NCI-H1092 (cell line): Measurements from ENCODE around the gene GOSR1.
"Not testable (repeated sequence)": the region's sequence is repeated elsewhere in the genome, so short reads cannot be mapped to it uniquely, and the experiment has no call there.

ENCODE experiments used
- DNase-seq: peaks from one replicate; lab custom pipeline; 2025; lab: John Stamatoyannopoulos, UW

GOSR1 gene

DNA sequence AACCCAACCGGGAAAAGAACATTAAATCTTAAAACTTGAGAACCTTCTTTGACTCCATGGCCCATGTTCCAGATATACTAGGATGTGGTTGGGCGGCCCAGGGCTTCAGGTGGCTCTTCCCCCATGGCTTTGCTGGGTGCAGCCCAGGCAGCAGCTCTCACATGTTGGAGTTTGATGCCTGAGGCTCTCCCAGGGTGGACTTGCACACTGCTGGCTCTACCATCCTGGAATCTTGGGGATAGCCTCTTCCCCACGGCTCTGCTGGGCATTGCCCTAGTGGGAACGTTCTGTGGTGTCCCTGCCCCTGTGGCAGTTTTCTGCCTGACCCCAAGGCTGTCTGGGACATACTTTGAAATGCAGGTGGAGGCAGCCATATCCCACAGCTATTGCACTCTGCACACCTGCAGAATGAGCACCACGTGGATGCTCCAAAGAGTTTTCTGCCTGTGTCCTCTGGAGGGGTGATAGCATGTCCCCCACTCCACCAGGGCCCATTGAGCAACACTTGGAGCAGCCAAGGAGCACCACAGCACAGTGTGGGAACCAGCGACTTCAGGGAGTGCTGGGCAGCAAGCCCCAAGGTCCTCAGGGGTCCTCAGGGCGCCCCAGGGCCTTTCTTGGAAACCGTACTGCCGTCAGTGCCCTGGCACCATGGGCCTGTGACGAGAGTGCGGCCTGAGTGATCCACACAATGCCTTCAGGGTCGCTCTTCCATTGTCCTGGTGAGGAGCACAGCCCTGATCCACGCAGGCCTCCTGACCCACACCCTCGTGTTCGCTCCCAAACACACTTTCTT is 70.8 kb downstream of the GOSR1 start:
- DNase-seq, result no peak

DNA sequence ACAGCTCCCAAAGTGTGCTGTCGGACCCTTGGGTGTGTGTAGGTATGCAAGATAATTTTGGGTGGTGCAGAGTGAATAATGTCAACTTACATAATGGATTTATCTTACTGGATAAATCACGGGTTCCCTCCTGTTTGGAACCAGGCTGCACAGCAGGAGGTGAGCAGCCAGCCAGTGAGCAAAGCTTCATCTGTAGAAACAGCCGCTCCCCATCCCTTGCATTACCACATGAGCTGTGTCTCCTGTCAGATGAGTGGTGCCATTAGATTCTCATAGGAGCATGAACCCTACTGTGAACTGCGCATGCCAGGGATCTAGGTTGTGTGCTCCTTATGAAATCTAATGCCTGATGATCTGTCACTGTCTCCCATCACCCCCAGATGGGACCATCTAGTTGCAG is 72.0 kb downstream of the GOSR1 start:
- not testable (repeated sequence) for DNase-seq

DNA sequence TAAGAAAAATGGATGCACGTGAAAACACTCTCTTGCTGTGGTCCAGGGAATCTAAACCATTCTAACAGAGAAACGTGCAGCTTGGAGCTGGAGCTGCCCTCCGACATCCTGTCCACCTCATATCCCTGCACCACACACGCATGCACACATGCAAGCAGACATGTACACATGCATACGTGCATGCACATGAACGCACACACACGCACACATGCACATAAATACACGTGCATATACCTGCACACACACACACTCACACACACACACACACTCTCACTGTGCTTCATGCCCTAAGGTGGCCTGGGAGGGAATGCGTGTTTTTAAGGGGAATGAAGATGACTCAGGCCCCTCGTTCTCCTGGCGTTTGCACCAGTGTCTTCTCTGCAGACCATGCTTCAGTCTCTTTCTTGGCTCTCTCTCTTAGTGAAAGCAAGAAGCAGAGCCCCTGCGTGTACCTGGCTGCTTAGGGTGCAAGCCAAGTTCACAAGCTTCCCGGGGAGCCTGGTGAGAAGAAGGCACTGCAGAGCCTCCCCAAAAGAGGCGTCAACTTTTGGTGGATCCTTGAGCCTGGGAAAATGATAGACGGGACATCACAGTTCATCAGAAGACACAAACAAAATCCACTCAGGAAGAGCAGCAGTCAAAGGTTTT is 72.8 kb downstream of the GOSR1 start:
- DNase-seq, result no peak

DNA sequence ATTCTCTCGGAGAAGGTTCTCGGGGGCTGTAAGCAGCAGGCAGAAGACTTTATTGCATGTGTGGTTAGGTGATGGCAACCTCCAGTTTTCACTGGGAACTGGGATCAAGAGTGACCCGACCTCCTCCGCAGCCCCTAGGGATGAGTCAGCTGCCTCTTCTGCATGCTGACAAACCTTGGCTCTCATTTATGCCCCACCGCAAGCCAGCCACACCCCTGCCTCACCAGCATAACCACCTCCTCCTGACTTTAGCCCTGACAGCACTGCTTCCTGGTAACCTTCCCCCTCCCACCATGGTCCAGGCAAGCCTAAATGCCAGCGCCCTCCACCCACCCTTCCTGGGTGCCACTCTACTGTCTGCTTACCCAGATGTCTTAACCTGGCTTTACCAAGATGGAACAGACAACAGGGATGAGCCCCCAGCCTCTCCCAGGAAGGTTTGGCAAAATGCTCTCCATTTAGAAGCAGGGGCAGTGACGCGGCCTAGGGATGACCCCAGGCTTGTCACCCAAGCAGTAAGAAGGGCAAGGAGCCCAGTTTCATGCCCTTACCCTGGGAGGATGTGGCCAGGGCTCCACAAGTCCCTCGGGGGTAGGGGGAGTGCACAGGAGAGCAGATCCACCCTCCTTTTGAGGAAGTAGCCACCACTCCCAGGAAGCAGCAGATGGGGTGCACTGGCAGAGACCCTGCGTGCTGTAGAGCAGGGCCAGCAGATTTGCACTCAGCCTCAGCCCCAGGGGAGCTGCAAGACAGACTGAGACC is 73.5 kb downstream of the GOSR1 start:
- no peak for DNase-seq

DNA sequence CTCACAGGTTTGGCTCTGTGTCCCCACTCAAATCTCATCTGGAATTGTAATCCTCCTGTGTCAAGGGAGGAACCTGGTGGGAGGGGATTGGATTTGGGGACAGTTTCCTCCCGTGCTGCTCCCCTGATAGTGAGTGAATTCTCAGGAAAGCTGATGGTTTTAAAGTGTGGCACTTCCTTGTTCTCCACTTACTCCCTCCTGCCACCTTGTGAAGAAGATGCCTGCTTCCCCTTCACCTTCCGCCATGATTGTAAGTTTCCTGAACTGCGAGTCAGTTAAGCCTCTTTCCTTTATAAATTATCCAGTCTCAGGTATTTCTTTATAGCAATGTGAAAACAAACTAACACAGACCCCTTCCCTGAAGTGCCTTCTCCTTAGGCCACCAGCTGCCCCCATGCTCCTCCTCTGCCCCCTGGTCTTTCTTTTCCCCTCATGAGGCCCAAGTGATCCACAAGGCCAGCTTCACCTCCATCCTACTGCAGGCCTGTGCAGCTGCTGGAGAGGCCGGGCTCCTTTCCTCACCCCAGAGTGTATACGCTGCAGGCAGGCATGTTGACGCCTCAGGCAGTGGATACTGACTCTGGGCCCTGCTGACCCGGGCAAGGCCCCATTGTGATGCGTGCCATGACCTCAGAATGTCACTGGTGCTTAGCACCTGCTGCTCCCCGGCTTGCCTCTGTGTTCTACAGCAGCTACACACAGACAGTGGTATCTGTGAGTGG is 74.2 kb downstream of the GOSR1 start:
- DNase-seq, result not testable (repeated sequence)

DNA sequence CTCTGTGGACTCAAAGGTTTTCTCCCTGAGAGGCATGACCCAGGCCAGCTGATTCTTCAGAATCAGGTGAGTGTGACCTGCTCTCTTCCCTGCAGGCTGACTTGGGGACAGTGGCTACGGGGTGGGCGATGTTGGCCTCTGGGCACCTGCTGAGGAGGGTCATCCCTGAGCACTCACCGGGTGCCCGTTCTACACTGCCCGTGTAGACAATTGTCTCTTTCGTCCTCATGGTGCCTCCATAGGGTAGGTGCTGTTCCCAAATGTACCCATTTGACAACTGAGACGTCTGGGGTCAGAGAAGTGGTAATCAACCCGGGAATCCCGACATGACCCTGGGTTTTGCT is 74.8 kb downstream of the GOSR1 start:
- DNase-seq, result no peak

DNA sequence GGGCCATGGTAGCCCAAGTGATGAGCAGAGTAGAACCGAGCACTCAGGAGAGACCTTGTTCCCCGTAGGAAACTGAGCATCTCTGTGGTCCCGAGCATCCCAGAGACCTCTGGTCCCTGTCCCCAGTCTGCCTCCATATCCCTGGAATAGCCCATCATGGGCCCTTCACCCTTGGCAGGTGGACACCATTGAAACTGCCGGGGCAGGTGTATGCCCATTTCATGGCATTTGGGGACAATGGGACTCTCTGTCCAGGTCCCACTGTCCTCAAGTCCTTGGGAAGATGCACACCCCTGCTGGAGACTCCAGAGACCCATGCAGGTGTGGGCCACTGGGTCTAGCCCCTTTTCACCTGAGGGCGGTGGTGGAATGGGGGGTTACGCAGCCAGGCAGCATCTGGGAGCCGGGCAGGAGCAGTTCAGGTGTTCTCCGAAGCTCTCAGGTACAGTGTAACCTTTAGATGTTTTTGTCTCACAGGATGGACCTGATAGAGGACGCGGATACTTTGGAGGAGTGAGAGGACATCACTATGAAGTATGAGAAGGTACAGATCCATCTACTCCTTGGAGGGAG is 75.9 kb downstream of the GOSR1 start:
- no peak for DNase-seq

DNA sequence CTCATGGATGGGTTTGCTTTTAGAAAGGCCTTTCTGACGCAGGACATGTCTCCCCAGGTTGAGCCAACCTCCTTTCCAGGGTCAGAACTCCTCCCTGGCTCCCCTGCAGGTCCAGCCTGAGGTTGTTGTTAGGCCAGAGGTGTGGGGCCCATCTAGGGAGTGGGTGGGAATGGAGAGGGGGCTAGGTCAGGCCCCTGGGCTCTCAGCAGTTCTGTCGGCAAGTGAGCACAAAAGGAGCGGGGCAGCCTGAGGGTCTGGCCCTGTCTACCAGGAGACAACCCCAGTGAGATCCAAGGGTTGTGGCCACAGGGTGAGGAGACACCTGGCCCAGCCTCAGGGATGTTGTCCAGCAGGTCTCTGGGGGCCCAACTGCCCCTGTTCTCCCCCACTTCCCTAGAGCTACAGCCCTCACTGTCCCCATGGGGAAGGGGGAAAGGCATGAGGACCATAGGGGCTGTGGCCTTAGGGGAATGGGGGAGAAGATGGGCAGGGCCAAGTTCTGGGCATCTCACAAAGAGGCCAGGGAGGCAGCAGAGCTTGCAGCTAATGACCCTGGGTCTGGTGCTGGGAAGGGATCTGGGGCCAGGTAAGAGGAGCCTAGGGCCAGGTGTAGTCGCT is 76.7 kb downstream of the GOSR1 start:
- not testable (repeated sequence) for DNase-seq

DNA sequence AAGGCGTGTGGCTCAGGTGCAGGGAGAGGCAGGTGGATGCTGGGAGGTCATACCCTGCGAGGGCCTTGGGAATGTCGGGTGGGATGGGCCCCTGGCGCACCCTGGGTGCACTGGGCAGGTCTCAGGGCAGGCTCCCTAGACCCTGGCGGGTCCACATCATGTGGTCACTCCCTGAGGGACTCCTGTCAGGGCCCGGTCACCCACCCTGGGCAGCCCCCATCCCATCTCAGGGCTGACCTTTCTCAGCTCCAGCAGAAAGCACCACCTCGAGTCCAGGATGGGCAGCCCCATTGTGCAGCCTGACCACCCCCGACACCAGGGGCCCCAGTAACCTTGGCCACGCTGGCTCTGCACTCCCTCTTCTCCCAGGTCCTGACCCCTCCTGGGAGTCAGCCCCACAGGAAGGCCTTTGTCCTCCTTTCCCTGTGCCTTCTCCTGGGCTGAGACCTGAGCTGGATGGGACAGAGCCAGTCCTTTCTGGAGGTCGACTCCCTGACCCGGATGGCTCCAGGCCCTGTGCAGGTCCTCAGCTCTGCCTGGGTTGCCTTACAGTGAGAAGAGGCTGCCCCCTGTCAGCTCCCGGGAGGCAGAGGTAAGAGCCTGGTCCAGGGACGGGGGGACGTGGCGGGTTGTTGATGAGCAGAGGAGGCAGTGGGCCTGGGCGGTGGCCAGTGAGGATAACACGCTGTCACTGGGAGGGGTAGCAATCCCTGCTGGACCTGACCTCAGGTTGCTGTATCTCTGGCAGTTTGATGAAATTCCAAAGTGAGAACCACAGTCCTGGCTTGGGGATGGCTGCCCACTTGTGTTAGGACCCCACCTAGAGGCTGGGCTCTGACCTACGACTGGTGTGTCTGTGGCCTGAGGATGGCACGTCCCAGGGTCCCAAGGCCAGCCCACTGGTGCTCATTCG is 77.9 kb downstream of the GOSR1 start:
- no peak for DNase-seq

DNA sequence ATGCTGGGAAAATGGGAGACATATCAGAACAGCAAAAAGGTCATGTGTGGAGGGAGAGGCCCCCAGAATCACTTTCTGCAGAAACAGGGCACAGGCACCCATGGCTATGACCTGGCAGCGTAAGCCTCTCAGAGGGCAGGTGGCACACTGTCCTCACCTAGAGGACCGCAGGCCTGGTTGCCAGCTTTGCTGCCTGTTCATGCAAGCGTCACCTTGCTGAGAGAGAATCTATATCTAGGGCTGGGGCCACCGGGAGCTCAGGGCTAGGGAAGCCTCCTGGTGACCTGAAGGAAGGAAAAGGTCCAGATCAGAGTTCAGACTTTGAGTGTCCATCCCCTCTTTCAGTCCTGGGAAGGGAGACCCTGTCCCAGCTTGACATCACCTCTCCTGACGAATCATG is 78.7 kb downstream of the GOSR1 start:
- DNase-seq, result no peak

DNA sequence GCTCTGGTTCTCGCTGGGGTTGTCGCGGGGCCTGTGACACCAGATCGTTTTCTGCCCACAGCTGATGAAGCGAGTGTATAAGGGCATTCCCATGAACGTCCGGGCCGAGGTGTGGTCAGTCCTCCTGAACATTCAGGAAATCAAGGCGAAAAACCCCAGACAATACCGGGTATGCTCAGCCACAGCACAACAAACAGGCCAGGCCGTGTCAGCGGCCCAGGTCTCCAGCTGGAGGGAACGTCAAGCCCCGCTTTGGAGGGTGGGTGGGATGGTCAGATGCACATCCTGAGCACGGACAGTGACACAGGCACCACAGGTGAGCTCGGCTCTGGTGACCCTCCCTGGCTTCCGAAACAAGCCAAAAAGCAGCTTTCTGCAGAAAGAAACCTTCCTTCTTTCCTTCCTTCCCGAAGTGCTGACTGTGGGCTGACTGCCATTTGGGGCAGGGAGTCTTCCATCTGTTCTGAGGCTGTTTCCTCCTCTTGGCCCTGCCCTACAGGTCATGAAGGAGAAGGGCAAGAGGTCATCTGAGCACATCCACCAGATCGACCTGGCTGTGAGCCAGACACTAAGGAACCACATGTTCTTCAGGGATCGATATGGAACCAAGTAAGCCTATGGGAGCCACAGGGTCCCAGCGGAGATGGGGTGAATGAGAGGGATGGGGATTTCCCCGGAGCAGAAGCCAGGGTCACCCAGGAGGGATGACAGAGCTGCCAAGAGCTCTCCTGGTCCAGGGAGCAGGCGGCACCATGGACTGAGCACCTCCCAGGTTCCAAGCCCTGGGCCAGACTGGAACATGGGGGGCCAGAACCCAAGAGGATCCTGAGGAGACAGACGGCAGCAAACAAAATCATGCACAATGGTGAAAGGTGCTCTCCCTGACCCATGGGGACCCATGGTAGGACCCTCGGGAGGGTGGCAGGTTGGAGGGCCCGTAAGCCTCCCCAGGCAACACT is 79.4 kb downstream of the GOSR1 start:
- no peak for DNase-seq

DNA sequence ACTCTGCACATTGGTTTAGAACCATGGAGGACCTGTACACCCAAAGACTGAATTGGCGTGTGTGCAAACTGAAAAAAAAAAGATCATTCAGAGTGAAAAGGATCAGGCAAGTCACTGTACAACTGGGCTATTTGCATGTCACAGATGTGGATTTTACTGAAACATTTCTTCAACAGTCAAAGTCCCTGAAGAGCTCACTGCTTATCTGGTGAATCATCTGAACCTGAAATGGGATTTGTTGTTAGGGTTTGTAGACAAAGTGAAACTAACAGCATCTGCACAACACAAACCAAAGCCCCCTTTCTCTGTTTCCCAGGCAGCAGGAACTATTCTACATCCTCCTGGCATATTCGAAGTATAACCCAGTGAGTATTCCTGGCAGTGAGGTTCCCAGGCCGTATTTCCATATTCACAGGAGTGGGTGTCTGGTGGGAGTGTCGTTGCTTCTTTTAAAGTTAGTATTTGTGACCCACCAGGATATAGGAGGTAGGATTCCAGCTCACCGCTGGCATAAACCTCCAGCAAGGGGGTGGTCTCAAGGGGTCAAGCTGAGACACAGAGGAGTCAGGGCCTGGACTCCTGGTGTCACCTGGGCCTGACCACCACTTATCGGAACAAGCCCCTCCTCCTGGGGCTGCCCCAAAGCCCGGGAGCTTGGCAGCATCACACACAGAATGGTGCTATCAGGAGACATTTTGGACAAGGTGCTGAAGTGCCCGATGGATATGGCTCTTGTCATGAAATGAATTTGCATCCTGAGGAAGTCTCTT is 80.9 kb downstream of the GOSR1 start:
- DNase-seq, result no peak

DNA sequence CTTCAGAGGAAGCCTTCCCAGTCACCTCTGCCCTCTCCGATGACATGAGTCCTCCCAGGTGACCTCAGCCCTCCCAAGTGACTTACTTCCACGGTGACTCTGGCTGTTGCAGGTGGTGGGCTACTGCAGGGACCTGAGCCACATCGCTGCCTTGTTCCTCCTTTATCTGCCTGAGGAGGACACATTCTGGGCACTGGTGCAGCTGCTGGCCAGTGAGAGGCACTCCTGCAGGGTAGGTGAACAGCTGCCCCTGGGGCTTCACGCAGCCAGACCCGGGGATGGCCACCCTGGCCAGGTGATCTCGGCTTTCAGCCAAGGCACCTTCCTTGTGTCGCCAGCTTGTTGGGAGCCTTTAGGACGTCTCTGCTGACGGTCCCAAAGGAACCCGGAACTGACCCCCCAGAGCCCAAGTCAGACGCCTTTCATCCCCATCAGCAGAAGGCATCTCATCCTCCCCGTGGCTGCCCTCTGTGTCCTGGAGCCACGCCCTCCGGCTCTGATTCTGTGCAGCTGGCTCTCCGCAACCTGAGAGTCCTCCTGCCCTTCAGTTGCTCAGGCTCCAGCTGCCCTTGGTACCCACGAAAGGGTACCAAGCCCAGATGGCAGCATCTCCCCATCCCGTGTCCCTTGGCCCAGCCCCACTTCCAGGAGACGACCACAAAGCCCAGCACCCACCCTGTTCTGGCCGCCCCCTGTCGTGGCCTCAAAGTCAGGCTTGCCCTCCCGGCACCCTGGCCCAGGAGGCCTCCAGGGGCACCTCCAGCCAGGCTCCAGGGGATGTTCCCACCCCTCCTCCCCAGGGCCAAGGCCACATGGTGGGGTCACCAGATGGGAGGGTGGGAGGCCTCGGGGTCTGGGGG is 81.7 kb downstream of the GOSR1 start:
- DNase-seq, result no peak

DNA sequence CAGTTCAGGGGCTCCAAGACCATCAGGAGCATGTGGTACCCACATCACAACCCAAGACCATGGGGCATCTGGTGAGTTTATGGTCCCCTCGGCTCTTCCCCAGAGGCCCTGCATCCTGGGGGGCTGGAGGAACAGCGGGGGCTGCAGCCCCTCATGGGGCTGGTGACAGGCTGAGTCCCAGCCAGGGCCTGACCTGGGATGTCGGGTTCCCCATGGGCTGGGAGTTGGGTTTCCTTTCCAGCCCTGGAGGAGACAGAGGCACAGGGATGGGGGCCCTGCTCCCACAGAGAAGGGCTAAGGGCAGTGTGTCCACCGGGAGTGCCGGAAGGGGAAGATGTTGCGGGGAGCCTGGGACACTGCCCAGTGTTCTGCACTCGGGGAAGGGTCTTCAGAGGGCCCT is 82.4 kb downstream of the GOSR1 start:
- DNase-seq, result no peak

DNA sequence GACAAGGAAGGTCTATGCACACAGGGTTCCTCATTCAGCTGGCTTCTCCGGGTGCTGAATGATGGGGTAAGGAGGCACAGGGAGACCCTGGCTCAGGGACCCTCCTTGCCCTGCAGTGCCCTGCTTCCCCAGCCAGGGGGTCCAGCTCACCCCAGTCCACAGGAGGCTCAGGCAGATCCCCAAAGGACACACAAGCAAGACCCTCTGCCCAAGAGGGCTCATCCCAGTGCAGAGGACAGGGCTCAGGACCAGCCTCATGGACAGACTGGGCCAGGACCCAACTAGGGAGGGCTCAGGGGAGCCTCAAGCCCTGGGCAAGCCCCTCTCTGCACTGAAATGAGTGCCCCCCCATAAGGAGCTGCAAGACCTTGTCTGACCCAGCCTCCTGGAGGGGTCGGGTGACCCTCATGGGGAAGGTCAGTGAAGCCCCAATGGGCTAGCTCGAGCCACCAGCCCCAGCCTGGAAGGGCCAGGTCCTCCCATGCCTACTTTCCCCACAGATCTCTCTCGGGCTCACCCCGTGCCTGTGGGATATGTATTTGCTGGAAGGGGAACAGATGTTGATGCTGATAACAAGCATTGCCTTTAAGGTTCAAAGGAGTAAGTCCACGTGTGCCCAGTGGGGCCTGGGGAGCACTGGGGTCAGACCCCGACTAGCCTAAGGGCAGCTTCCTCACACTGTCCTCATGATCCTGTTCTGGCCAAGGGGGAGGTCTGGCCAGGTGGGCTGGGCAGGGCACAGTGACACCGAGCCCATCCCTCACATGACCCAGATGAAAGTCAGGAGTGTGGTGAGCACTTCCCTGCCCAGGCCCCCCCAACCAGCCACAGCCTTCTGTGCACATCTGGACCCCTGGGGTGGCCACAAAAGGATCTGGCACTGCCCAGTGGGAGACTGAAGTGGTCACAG is 83.2 kb downstream of the GOSR1 start:
- not testable (repeated sequence) for DNase-seq

DNA sequence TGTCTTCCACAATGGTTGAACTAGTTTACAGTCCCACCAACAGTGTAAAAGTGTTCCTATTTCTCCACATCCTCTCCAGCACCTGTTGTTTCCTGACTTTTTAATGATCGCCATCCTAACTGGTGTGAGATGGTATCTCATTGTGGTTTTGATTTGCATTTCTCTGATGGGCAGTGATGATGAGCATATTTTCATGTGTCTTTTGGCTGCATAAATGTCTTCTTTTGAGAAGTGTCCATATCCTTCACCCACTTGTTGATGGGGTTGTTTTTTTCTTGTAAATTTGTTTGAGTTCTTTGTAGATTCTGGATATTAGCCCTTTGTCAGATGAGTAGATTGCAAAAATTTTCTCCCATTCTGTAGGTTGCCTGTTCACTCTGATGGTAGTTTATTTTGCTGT is 84.6 kb downstream of the GOSR1 start:
- DNase-seq, result not testable (repeated sequence)
